Measurements from ENCODE around the gene SPG7.

The SPG7 gene

DNA sequence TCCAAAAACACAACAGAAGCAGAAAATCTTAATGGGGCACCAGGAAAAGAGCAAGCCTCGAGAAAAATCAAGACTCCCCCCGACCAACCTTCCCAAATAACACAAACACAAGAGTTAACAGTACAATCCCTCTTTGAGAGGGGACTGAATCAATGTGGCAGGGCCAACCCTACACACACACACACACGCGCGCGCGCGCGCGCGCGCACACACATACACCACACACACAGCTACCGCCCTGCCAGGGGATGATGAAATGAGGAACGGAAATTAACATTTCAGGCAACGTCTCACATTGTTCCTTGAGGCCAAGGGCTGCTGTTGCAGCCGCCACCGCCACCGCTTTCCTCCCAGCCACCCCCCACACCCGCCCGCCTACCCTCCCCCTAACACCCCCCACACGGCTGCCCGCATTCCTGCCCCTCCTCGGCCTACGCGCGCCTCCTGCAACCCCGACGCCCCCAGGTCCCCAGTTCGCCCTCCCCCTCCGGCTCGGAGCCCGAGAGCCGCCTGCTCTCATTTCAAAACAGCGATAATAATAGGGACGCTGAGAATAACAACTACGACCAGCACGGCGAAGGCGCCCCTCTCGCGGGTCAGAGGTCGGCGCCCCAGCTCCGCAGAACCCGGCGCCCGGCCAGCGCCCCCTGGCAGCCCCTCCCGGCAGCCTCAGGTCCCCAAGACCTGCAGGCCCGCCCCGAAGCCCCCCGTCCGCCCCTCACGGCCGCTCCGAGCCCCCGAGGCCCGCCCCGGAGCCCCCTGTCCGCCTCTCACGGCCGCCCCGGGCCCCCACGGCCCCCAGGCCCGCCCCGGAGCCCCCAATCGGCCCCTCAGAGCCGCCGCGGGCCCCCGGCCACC is 18.9 kb upstream of the SPG7 start:
- no peak for DNase-seq

- no peak for DNase-seq
Observed at GRCh38 chr16:89489898-89490438, 18.2 kb upstream of the SPG7 start.

GRCh38 chr16:89490439-89491237 is 17.6 kb upstream of the SPG7 start, which contains the start of gene ANKRD11:
Gene ANKRD11 (minus strand): TSS chr16:89490561. CDS start chr16:89317019, 173,542 bp downstream.
- DNase-seq: peak; percentile 95

DNA sequence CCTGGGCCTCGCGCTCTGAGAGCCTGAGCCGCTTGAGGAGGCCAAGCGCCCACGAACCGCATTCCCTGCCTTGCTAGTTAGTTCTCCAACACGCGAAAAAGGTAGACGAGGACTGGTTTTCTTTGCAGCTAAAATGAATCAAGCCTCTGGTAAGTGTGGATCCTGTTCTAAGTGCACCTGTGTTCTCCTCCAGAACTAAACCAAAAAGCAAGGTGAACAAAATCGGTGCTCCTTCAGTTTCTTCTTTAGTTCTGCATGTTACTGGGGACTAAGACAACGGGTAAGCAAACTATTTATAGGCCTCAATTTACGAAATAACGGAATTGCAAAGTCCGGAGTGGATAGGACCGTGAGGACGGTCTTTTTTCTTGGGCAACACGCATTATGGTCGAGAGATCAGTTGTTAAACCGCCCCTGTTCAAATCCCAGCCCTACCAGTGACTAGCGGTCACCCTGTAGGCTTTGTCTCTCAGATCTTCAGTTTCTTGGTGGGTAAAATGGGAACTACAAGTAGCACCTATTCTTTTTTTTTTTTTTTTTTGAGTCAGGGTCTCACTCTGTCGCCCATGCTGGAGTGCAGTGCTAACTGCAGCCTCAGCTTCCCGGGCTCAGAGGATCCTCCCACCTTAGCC is 16.8 kb upstream of the SPG7 start:
- no peak for DNase-seq

DNA sequence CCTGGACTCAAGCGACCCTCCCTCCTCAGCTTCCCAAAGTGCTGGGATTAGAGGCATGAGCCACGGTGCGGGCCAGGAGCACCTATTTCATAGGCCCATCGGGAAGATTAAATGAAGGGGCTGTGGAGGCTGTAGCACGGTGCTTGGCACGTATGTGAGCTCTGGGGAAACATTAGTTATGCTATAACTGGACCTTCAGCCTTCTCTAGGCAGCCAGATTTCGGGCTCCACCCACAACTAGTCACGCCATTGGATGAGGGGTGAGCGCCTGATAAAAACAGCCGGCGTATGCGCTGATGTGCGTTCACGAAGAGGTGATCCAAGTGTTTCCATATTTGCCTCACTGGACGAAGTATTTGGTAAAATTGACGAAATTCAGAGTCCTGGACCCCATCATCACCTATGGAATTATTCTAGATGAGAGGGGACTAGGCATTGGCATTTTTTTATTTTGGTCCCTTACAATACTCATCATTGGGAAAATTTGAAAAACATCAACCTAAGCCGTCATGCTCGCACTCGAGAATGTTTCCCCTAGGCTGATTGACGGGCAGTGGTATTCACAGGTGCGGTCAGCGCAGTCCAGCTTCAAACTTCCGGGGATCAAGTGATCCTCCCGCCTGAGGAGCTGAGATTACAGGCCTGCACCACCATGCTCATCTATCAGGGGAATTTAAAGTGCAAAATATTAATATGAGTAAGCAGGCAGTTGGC is 16.1 kb upstream of the SPG7 start:
- DNase-seq: no peak

GRCh38 chr16:89493776-89494175 is 14.4 kb upstream of the SPG7 start:
- DNase-seq: no peak

GRCh38 chr16:89495121-89495520 is 13.1 kb upstream of the SPG7 start:
- no peak for DNase-seq

DNA sequence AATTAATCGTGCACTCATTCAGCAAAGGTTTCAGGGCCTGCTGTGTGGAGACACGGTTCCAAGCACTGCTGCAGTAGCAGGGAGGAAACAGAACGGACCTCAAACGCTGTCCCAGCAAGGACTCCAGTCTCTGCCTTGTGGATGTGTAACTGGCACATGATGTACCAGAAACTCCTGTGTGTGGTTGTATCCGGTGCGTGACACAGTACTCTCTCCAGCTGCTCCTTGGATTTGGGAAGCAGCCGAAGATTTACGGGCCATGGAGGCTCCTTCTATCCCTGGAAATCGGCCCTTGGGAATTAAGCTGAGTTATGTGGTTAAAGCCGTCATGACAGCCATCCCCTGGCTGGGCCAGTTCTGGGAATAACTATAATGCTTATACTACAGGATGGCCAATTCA is 9.4 kb upstream of the SPG7 start:
- DNase-seq: no peak

DNA sequence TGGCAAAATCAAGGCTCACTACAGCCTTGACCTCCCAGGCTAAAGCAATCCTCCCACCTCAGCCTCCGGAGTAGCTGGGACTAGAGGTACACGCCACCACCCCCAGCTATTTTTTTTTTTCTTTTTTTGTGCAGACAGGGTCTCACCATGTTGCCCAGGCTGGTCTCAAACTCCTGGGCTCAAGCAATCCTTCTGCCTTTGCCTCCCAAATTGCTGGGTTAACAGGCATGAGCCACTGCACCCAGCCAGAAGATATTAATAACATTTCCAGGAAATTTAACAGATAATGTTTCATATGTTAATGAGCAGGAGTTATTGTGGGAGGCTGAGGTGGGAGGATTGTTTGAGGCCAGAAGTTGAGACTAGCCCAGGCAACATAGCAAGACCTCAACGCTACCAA is 8.4 kb upstream of the SPG7 start:
- no peak for DNase-seq

DNA sequence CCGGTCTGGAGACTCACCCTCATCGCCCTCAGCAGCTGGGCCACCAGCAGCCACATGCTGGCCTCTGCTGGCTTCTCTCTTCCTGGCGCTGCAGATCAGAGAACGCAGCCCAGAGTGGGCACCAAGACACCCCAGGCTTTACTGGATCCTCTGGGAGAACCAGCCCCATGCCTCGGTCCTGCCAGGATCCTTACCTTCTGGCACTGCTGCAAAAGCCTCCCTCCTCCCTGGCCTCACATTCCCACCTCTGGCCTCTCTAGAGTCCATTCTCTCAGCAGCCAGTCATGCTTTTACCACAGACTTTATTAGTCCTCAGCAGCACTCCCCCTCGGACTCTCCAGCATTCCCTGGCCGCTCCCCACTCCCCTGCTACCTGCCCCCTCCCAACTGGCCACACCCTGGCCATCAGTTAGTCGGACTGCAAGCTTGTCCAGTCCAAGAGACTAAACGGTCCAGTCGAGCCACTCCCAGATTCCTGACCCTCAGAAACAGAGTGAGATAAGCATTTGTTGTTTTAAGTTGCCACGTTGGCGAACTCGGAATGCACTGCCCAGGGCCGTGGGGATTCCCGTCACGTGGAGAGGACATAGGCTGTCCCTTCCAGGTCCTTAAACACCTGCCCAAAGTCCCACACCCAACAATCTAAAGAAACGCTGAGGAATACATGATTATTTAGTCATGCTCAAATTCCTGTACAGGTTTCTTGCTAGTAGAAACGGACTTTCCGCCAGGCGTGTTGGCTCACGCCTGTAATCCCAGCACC is 5.9 kb upstream of the SPG7 start:
- no peak for DNase-seq

- DNase-seq: no peak
Observed at GRCh38 chr16:89504091-89504490, 4.1 kb upstream of the SPG7 start.

GRCh38 chr16:89505204-89506112 is 2.7 kb upstream of the SPG7 start:
- DNase-seq: peak; percentile 66

GRCh38 chr16:89506113-89506504 is 2.1 kb upstream of the SPG7 start:
- no peak for DNase-seq

DNA sequence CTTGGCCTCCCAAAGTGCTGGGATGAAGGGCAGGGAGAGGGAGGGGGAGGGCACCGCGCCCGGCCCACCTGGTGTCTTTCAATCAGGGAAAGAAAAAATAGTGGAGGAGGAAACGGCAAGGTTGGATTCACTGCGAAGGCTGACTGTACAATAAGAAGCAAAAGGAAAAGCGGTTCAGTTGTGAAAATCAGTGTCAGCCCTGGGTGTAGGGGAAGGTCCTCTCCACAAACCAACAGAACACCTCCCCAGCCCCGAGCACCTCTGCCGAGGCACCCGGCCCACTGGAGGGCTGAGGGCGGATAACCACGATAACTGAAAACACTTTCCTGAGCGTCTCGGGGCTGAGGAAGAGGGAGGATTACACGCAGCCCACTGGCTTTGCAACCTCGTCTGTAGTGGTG is 1.4 kb upstream of the SPG7 start:
- no peak for DNase-seq

DNA sequence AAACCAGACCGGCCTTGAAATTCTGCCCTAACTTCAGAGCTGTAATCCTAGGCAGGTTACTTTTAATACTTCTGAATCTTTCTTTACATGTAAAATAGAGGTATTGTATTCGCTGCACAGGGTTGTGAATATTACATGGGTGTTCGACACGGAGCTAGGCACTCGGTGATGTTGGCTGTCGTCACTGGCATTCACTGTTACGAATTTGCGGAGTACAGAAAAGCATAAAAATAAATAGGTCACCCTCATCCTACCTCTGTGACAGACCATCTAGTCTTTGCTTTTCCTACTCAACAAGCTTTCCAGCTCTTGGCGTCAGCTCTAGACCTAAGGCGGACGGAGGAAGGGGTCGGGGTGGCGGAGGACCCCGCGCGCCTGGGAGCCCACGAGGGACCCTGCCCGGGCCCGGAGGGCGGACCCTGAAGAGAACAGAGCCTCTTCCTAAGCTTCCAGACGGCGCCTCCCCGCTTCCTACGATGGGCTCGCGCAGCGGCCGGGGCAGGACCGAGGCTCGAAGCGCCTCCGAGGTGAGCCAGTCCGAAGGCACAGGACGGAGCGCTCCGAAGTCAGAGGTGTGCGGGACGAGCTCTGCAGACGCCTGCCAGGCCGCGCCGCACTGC is 879 bp upstream of the SPG7 start:
- no peak for DNase-seq

GRCh38 chr16:89510526-89510925 is 2.3 kb downstream of the SPG7 start:
- DNase-seq: no peak

GRCh38 chr16:89511374-89511773 is 3.2 kb downstream of the SPG7 start:
- DNase-seq: no peak

GRCh38 chr16:89512453-89512852 is 4.2 kb downstream of the SPG7 start:
- DNase-seq: no peak

DNA sequence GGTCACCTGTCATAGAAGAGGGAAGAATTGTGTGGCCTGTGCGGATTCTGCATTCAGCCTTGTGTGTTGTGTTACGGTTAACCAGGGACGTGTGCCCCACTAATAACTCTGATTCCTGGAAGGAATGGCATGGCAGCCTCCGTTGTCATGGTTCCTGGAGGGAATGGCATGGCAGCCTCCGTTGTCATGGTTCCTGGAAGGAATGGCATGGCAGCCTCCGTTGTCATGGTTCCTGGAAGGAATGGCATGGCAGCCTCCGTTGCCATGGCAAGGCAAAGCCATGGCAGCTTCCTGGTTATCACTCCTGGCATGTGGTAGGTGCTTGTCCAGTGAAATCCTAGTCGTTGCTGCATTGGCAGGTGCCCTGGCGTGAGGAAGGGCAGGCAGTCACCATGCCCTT is 8.9 kb downstream of the SPG7 start:
- no peak for DNase-seq

- no peak for DNase-seq
Observed at GRCh38 chr16:89519881-89520280, 11.7 kb downstream of the SPG7 start.

Measured in T1000 (cell line).